ENCODE measurements around the gene SCN8A. TPM values are rescaled to one million over a fixed set of nuclear protein-coding genes. Genes with fewer than 3 reads are reported as not detected.

Gene SCN8A
- total and polyA plus RNA-seq, 2 experiments from 2014 or later: 4.6 to 23.9 TPM

Other genes with a start within 250 kb of the SCN8A start
- not detected in 2 replicates for gene CELA1, start 244.6 kb upstream of the SCN8A start, total RNA-seq (2014; rRNA removed; shearing (Covaris generic))
- gene CELA1, start 244.6 kb upstream of the SCN8A start, polyA plus RNA-seq (2016; fragmentation: Nextera tagmentation; extraction: Ambion mirVana): not detected in 2 replicates
- gene GALNT6, start 199.8 kb upstream of the SCN8A start, total RNA-seq (2014; rRNA removed; shearing (Covaris generic)): 18.6 and 20.2 TPM in 2 replicates
- gene GALNT6, start 199.8 kb upstream of the SCN8A start, polyA plus RNA-seq (2016; fragmentation: Nextera tagmentation; extraction: Ambion mirVana): 8.1 and 8.6 TPM in 2 replicates
- 9.2 and 20.3 TPM in 2 replicates for gene SLC4A8, start 166.4 kb upstream of the SCN8A start, total RNA-seq (2014; rRNA removed; shearing (Covaris generic))
- gene SLC4A8, start 166.4 kb upstream of the SCN8A start, polyA plus RNA-seq (2016; fragmentation: Nextera tagmentation; extraction: Ambion mirVana): 4.6 and 7.6 TPM in 2 replicates

Measured in GM23338 (cell line).